Transverse colon (tissue), 3 donors: Measurements from ENCODE around the gene ATL3.

Experiments used
- POLR2A ChIP-seq: fragments of 450-650 bp; IDR thresholded peaks from one replicate; pipeline ENCODE4 v1.6.1; 2016; ENCODE audit warnings: antibody characterized with exemption, mild to moderate bottlenecking, moderate library complexity
- POLR2AphosphoS5 ChIP-seq, 3 donors: sonication (generic); formaldehyde crosslinking; IDR thresholded peaks; one replicate each; pipeline ENCODE4 v1.6.1; 2016; ENCODE audit warnings: antibody characterized with exemption in 3 of 3

DNA sequence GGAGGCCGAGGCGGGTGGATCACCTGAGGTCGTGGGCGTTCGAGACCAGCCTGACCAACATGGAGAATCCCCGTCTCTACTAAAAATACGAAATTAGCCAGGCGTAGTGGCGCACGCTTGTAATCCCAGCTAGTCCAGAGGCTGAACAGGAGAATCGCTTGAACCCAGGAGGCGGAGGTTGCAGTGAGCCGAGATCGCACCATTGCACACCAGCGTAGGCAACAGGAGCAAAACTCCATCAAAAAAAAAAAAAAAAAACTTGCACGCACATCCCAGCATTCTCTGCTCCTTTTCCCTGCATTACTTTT, 934 bp upstream of the ATL3 start:
- no peak for TF ChIP-seq POLR2AphosphoS5 (IDR thresholded peaks at IDR 0.05)
- TF ChIP-seq POLR2A, result no peak
